ENCODE data around the gene CHTOP. TPM values are rescaled to one million over a fixed set of nuclear protein-coding genes. Genes with fewer than 3 reads are reported as not detected.

CHTOP gene
- total and polyA plus RNA-seq, 2 of the 4 experiments (the other 2 are of a cell fraction): 33.9 to 50.8 TPM

DNA sequence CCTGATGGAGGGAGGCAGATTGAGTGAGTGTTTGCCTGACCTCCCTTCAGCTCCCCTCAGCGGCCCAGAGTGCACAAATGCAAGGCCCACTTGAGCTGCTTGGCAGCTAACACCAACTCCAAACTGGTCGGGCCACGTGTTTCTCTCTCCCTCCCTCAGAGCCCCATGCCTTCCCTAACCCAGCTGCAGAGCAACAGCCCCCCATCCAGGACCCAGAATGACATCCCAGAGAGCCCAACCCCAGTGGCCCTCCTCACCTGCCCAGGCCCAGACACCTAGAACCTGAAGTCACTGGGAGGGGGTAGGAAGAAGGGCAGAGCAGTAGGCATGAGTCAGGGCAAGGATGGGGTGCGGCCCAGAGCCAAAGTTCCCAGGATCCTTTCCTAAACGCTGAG lies 17.0 kb upstream of the CHTOP start:
- Histone ChIP-seq H3K14ac (replicated peaks; ENCODE audit: low read depth, low read length) (no peak overlapping the region), H3K9ac (ENCODE audit: low read depth, low read length) (no peak overlapping the region), H3K4me3 (ENCODE audit: insufficient read depth, low read depth, low read length) (no peak overlapping the region), H3K4ac (ENCODE audit: low read depth, low read length) (peak overlapping the region; percentile 40), H3K4me2 (ENCODE audit: low read depth, low read length) (no peak overlapping the region), H3K23ac (ENCODE audit: low read depth, low read length) (0 out of 2 replicates have a peak overlapping the region, but pooled peaks have one; percentile 7), H3K79me1 (ENCODE audit: low read depth in 1 of 2, low read length in 2 of 2) (peaks cover 6 to 8% of the 10 kb centered on the region in 2 experiments), H4K5ac (ENCODE audit: low read depth, low read length) (peak overlapping the region; percentile 44), H3K9me3 (ENCODE audit: control insufficient read depth, insufficient read depth, low read length) (no peaks in the 10 kb centered on the region), H2AK5ac (ENCODE audit: low read depth, low read length) (peak overlapping the region; percentile 48; the same call in 1 of the 2 replicates), H3K27me3 (ENCODE audit: control insufficient read depth, insufficient read depth, low read length) (no peaks in the 10 kb centered on the region), H3K4me1 (ENCODE audit: control insufficient read depth, insufficient read depth, low read length) (peaks cover 9% of the 10 kb centered on the region; the same call in 1 of the 2 replicates), H3K27ac (ENCODE audit: insufficient read depth, low read length) (no peak overlapping the region), H2BK5ac (ENCODE audit: low read depth, low read length, poor library complexity, severe bottlenecking) (no peak overlapping the region), H2AK9ac (replicated peaks; ENCODE audit: low read depth, low read length, poor library complexity) (peak overlapping the region; percentile 88), H3K36me3 (ENCODE audit: control insufficient read depth, insufficient read depth, low read length) (peaks cover 18% of the 10 kb centered on the region), H2BK15ac (ENCODE audit: low read depth, low read length) (no peak overlapping the region), H4K20me1 (ENCODE audit: insufficient read depth, low read length) (no peaks in the 10 kb centered on the region), H2BK120ac (ENCODE audit: low read depth, low read length) (peak overlapping the region; percentile 26; the same call in 1 of the 2 replicates), H4K91ac (ENCODE audit: insufficient read depth, low read depth, low read length) (no peak overlapping the region; the same call in 1 of the 2 replicates), H2BK20ac (ENCODE audit: low read depth, low read length) (no peak overlapping the region), H3K9me1 (ENCODE audit: insufficient read depth, low read length) (no peaks in the 10 kb centered on the region), H3K18ac (ENCODE audit: low read depth, low read length) (no peak overlapping the region), H2AFZ (replicated peaks; ENCODE audit: low read length, poor library complexity) (peak overlapping the region; percentile 12), H3K56ac (ENCODE audit: extremely low read depth, insufficient read depth, low read length) (no peak overlapping the region), H4K8ac (ENCODE audit: low read depth in 2 of 2, low read length in 2 of 2) (no peak overlapping the region; a peak in 1 of 4 replicates)
- DNase-seq (no peak), ATAC-seq (ENCODE audit: low read depth) (no peak)
- no TSS peak for BruUV-seq (replicated peaks)
- intact Hi-C loops (cut with micrococcal nuclease) (loop anchor here (1.0 kb wide), 1 partner anchor 45 kb away; no protein-coding TSS in a partner anchor), in situ Hi-C loops (cut with MboI; ENCODE audit: low sequenced_read_pairs) (no loop called here), dilution Hi-C loops (cut with HindIII; ENCODE audit: low sequenced_read_pairs, unreplicated experiment) (no loop called here)
- POLR2A ChIA-PET (ENCODE audit: unreplicated experiment): no interaction called here
- WGBS, 2 experiments (ENCODE audit: extremely low coverage in 2 of 2, insufficient read length in 1 of 2): no CpG with 5 or more reads among the region's 5 CpGs
- CTCF ChIA-PET: interaction anchor here (0.8 to 2.3 kb wide), 3 partner anchors 10 to 41 kb away, joined by 3 to 6 read pairs (median 3); partner anchors contain the start of genes CHTOP and S100A13
- no peak for TF ChIP-seq RFX5 (IDR thresholded peaks at IDR 0.05; ENCODE audit: low read depth, low read length)
- no peak for TF ChIP-seq MXI1 (IDR thresholded peaks at IDR 0.05; ENCODE audit: borderline replicate concordance, low read depth, low read length)
- TF ChIP-seq MAFK (IDR thresholded peaks at IDR 0.05; ENCODE audit: low read depth, low read length): no peak
- TF ChIP-seq CHD1 (IDR thresholded peaks at IDR 0.05; ENCODE audit: low read depth, low read length): no peak
- no peak for TF ChIP-seq MAZ (IDR thresholded peaks at IDR 0.05; ENCODE audit: borderline replicate concordance, low read depth, low read length)
- TF ChIP-seq FOS (IDR thresholded peaks at IDR 0.05; ENCODE audit: low read depth, low read length): no peak
- TF ChIP-seq CTCF (conservative IDR thresholded peaks at IDR 0.05; ENCODE audit: low read depth, low read length): no peak
- TF ChIP-seq SMC3 (IDR thresholded peaks at IDR 0.05; ENCODE audit: low read depth, low read length): no peak
- TF ChIP-seq CEBPB (IDR thresholded peaks at IDR 0.05; ENCODE audit: low read depth, low read length): no peak
- no peak for TF ChIP-seq RCOR1 (IDR thresholded peaks at IDR 0.05; ENCODE audit: insufficient replicate concordance, low read length)
- TF ChIP-seq, protein P1, sequence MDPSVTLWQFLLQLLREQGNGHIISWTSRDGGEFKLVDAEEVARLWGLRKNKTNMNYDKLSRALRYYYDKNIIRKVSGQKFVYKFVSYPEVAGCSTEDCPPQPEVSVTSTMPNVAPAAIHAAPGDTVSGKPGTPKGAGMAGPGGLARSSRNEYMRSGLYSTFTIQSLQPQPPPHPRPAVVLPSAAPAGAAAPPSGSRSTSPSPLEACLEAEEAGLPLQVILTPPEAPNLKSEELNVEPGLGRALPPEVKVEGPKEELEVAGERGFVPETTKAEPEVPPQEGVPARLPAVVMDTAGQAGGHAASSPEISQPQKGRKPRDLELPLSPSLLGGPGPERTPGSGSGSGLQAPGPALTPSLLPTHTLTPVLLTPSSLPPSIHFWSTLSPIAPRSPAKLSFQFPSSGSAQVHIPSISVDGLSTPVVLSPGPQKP (IDR thresholded peaks at IDR 0.05; ENCODE audit: borderline replicate concordance, low read depth, low read length): no peak
- TF ChIP-seq RAD21 (IDR thresholded peaks at IDR 0.05; ENCODE audit: low read length): no peak
- TF ChIP-seq NFE2L2 (IDR thresholded peaks at IDR 0.05; ENCODE audit: low read depth, low read length): no peak
- TF ChIP-seq USF2 (IDR thresholded peaks at IDR 0.05; ENCODE audit: low read depth, low read length): no peak
- TF ChIP-seq POLR2A (IDR thresholded peaks at IDR 0.05; ENCODE audit: low read depth, low read length): no peak
- no peak for TF ChIP-seq BHLHE40 (IDR thresholded peaks at IDR 0.05; ENCODE audit: low read depth, low read length)
